ENCODE measurements around the gene CLN3.
"Not testable (repeated sequence)": the region's sequence is repeated elsewhere in the genome, so short reads cannot be mapped to it uniquely, and the experiment has no call there.

The CLN3 gene

GRCh38 chr16:28491970-28492474 lies at the start of gene CLN3:
Gene CLN3, minus strand, starts transcription at chr16:28492074. Its CDS starts 315 bp downstream, at chr16:28491759.
- DNase-seq: peak; percentile 88

GRCh38 chr16:28540346-28540745 lies 48.5 kb upstream of the CLN3 start:
- DNase-seq: no peak

- no peak for DNase-seq
Measured at GRCh38 chr16:28538733-28539596, 47.1 kb upstream of the CLN3 start, which contains the start of gene NUPR1. Gene NUPR1, minus strand, starts transcription at chr16:28538974. Its CDS starts 67 bp downstream, at chr16:28538907.

DNA sequence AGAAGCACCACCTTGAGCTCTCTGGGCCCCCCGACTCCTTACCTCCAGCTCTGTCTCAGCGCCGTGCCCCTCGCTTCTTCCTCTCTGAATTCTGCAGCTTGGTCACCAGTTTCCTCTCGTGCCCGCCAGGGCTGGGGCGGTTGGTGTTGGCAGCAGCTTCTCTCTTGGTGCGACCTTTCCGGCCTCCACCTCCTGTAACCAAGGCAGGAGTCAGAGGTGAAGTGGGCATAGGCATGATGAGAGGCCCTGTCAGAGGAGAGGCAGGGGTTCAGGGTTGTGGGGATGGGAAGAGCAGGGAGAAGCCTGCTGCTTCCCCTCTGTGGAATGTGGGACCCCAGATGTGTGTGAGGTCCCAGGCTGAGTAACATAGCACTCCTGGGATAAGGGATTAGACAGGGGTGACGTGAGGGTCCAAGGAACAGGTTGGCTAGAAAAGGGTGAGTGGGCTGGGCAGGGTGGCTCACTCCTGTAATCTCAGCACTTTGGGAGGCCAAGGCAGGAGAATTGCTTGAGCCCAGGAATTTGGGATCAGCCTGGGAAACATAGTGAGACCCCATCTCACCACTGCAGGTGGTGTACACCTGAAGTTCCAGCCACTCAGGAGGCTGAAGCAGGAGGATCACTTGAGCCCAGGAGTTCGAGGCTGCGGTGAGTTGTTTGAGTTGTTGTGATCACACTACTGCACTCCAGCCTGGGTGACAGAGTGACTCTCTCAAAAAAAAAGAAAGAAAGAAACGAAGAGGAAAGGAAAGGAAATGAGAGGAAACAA lies 46.3 kb upstream of the CLN3 start:
- no peak for DNase-seq

DNA sequence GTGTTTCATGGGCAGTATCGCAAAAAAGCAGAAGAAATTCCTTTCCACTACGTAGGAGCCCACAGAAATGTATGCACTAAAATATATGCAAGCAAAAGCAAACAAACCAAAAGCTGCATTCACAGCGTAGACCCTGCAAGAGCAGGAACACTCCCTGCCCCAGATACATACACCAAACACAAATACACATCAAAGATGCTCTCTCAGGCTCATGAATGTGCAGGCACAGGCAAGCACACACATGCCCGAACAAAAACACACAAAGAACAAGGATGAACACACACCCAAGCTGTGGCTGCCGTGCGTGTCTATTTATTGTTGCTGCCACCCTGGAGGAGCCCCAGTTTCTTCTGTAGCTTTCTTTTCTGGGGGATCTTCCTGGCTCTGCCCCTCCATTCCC lies 45.2 kb upstream of the CLN3 start:
- DNase-seq: no peak

DNA sequence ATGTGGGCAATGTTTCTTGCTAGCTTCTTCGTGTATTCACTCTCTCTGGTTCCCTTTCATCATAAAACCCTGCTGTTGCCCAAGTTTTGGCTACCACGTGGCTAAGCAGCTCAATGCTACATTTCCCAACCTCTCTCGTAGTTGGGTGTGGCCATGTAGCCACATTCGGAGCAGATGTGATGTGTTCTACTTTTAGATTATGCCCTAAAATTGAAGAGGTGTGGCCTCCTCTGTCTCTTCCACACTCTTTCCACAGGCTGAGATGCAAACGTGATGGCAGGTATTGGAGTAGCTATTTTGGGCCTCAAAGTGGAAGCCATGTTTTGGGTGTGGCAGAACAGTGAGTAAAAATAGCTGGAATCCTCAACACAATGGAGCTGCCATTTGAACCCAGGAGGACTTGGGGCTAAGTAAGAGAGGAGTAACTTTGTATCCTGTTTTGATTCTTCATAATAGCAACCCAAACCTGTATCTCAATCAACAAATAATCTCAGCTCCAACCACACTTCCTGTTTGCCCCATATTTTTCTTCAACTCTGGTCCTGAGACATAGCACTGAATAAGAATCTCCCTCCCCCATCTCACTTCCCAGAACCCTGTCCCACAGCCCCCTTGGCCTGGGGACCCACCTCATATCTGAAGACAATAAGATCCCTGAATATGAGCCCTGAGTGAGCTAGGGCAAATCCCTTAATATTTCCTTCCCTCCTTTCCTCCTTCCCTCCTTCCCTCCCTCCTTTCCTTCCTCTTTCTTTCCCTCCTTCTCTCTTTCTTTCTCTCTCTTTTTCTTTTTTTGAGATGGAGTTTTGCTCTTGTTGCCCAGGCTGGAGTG lies 42.9 kb upstream of the CLN3 start:
- no peak for DNase-seq

GRCh38 chr16:28532940-28533647 lies 41.2 kb upstream of the CLN3 start:
- no peak for DNase-seq

GRCh38 chr16:28531777-28532744 lies 40.2 kb upstream of the CLN3 start:
- DNase-seq: no peak

DNA sequence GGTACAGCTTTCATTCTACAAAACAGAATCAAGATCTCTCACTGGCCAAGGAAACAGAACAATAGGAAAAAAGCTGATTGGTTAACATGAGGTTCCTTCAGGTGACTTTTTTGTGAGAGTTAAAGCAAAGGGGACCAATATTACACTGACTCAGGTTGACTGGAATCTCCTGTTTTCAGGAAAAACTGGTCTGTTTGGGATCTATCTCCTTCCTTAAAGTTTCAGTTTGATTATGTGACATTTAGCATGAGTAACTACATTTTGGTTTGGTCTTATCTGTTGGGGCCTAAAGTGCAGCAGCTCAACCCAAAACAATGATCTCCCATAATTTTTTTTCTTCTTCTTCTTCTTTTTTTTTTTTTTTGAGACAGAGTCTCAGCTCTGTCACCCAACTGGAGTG lies 37.2 kb upstream of the CLN3 start:
- no peak for DNase-seq

DNA sequence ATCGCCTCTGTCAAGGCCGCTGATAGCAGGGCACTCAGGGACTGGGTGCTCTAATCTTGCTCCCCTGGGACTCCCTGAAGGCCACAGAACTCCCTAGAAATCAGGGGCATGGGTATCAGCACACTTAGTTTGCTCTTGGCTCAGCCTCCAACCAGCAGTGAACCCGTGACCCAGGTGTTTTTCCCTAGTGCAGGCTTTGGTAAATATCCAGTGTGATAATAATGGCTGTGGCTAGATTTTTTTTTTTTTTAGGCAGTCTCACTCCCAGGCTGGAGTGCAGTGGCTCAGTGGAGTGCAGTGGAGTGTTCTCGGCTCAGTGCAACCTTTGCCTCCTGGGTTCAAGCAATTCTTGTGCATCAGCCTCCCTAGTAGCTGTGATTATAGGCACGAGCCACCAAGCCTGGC lies 36.6 kb upstream of the CLN3 start:
- DNase-seq: no peak

- DNase-seq: no peak
Measured at GRCh38 chr16:28527985-28528384, 36.1 kb upstream of the CLN3 start.

DNA sequence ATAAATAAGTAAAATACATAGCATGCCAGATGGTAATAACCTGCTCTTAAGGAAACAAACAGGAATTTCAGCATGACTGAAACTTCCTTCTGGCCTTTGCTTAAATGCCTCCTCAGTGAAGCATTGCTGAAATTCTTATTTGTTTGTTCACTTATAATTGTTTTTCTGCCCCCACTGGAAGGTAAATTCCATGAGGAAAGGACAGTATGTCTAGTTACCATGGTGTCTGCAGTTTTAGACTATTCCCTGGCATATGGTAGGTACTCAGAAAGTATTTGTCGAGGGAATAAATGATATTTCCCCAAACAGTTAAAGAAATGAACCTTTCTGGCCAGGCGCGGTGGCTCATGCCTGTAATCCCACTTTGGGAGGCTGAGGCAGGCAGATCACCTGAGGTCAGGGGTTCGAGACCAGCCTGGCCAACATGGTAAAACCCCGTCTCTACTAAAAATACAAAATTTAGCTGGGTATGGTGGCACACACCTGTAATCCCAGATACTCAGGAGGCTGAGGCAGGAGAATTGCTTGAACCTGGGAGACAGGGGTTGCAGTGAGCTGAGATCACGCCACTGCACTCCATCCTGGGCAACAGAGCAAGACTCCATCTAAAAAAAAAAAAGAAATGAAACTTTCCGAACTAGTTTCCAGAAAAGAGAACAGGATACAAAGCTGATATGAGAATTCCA lies 35.4 kb upstream of the CLN3 start:
- DNase-seq: not testable (repeated sequence)

DNA sequence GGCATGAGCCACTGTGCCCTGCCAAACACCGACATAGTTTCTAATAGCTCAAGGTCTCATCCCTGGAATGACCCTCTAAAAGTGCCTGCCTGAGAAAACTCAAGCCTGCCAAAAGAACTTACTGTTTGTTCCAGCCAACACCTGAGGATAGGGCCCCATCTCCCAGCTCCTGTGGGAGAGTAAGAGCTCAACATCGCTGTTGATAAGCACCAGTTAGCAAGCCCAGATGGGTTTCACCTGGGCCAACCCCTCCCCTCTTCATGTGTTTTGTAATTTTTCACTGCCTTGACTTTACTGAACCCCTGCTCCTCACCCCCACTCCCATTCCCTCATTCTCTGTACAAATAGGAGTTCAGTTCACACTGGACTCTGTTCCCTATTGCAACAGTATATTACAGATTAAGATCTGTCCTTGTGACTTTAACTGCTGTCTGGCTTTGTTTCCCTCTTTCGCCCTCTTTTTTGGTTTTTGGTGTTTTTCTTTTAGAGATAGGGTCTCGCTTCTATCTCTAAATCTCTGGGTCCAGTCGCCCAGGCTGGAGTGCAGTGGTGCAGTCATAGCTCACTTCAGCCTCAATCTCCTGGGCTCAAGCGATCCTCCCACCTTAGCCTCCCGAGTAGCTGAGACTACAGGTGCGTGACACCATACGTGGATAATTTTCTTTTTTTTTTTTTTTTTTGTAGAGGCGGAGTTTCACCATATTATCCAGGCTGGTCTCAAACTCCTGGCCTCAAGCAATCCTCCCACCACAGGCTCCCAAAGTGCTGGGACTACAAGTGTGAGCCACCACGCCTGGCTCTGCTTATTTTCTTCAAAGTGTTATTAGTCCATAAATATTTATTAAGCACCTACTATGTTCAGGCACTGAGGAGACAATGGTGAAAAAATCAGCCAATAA lies 34.6 kb upstream of the CLN3 start:
- no peak for DNase-seq

DNA sequence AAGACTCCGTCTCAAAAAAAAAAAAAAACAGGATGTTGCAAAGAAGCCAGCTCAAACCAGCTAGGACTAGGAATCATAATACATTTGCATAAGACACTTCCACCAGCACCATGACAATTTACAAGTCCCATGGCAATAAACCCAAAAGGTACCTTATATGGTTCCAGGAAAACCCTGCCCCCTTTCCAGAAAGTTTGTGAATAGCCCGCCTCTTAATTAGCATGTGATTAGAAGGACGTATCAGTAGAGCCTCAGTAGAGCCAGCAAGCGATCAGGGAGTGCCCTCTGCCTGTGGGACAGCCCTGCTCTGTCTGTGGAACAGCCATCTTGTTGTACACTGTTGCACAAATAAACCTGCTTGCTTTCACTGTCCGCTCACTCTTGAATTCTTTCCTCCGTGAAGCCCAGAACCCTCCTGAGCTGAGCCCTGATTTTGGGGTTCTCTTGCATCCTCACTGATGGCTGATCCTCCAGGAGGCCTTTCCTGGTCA lies 32.9 kb upstream of the CLN3 start:
- no peak for DNase-seq

- no peak for DNase-seq
Measured at GRCh38 chr16:28522792-28523191, 30.9 kb upstream of the CLN3 start.

GRCh38 chr16:28521436-28521835 lies 29.6 kb upstream of the CLN3 start:
- DNase-seq: no peak

GRCh38 chr16:28520672-28521071 lies 28.8 kb upstream of the CLN3 start:
- no peak for DNase-seq

DNA sequence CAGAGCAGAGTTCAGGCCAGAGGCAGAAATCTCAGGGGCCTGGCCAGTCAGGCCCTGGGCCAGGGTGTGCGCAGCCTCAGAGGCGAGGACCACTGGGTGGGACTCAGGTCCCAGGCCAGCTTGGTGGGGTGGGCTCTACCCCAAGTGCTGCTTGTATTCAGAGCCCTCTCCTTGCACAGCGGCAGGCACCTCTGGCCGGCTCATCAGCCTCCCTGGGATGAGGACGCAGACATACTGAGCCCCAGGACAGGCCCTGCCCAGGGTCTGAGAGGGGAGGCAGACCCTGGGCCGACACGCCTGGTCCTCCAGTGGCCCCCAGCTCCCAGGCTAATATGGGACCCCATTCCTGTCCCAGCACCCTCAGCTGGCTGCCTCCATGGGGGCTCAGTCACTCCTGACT lies 22.4 kb upstream of the CLN3 start:
- DNase-seq: no peak
